MM.1S (cell line): ENCODE data around the gene METTL1.
A peak's percentile ranks its signal among the peaks of the same experiment; 100 is the strongest.

ENCODE experiments used
- DNase-seq: peaks from one replicate; pipeline ENCODE4 v3.0.0-alpha.2; 2015
- H2AFZ ChIP-seq: fragments of 300-600 bp; sonication (generic); 2 replicates; pipeline ENCODE4 v1.6.0; 2016; ENCODE audit warnings: antibody characterized with exemption, low read length
- H3F3A ChIP-seq: fragments of 300-600 bp; sonication (generic); 2 replicates; pipeline ENCODE4 v1.6.1; 2016; ENCODE audit warnings: mild to moderate bottlenecking, antibody characterized with exemption, low read length, moderate library complexity, mixed read lengths; ENCODE audit not compliant: insufficient read depth
- H3K27ac ChIP-seq: fragments of 300-600 bp; sonication (generic); 2 replicates; pipeline ENCODE4 v1.5.1; 2016; ENCODE audit warnings: mild to moderate bottlenecking, low read length
- H3K27me3 ChIP-seq: fragments of 300-600 bp; sonication (generic); replicated peaks from 2 replicates; pipeline ENCODE4 v1.6.0; 2016; ENCODE audit warnings: low read length; ENCODE audit not compliant: insufficient read depth
- H3K36me3 ChIP-seq: fragments of 300-600 bp; sonication (generic); replicated peaks from 2 replicates; pipeline ENCODE4 v1.6.1; 2016; ENCODE audit warnings: mild to moderate bottlenecking, low read length, mixed read lengths; ENCODE audit not compliant: insufficient read depth
- H3K4me1 ChIP-seq: fragments of 300-600 bp; sonication (generic); 2 replicates; pipeline ENCODE4 v1.6.1; 2016; ENCODE audit warnings: low read length, mixed read lengths
- H3K4me2 ChIP-seq: fragments of 300-600 bp; sonication (generic); 2 replicates; pipeline ENCODE4 v1.6.0; 2016; ENCODE audit warnings: low read depth, low read length
- H3K4me3 ChIP-seq: fragments of 300-600 bp; sonication (generic); 2 replicates; pipeline ENCODE4 v1.5.1; 2016; ENCODE audit warnings: low read length, mixed read lengths
- H3K79me2 ChIP-seq: fragments of 300-600 bp; sonication (generic); 2 replicates; pipeline ENCODE4 v1.6.1; 2016; ENCODE audit warnings: mixed run types, low read length, mixed read lengths
- H3K9ac ChIP-seq: fragments of 300-600 bp; sonication (generic); 2 replicates; pipeline ENCODE4 v1.6.1; 2016; ENCODE audit warnings: low read length, mixed read lengths
- H3K9me2 ChIP-seq: fragments of 300-600 bp; sonication (generic); replicated peaks from 2 replicates; pipeline ENCODE4 v1.6.1; 2016; ENCODE audit warnings: mild to moderate bottlenecking, low read length, mixed read lengths; ENCODE audit not compliant: insufficient read depth
- H3K9me3 ChIP-seq: fragments of 300-600 bp; sonication (generic); replicated peaks from 2 replicates; pipeline ENCODE4 v1.6.1; 2016; ENCODE audit warnings: mild to moderate bottlenecking, low read length, mixed read lengths; ENCODE audit not compliant: insufficient read depth
- H4K20me1 ChIP-seq: fragments of 300-600 bp; sonication (generic); 2 replicates; pipeline ENCODE4 v1.6.1; 2016; ENCODE audit warnings: mild to moderate bottlenecking, low read length, moderate library complexity, mixed read lengths; ENCODE audit not compliant: insufficient read depth
- EZH2 ChIP-seq: fragments of 300-600 bp; sonication (generic); optimal IDR thresholded peaks from 2 replicates; pipeline ENCODE3; 2017; ENCODE audit warnings: low read depth, mild to moderate bottlenecking, antibody characterized with exemption, low read length, mixed read lengths
- EZH2phosphoT487 ChIP-seq: fragments of 300-600 bp; sonication (generic); IDR thresholded peaks from 2 replicates; pipeline ENCODE4 v1.6.1; 2018; ENCODE audit warnings: antibody characterized with exemption, low read length
- TF ChIP-seq, protein P1 (sequence below): fragments of 300-600 bp; sonication (generic); IDR thresholded peaks from 2 replicates; pipeline ENCODE4 v1.5.1; 2016; ENCODE audit warnings: antibody characterized with exemption, low read length, mixed read lengths

Gene METTL1

DNA sequence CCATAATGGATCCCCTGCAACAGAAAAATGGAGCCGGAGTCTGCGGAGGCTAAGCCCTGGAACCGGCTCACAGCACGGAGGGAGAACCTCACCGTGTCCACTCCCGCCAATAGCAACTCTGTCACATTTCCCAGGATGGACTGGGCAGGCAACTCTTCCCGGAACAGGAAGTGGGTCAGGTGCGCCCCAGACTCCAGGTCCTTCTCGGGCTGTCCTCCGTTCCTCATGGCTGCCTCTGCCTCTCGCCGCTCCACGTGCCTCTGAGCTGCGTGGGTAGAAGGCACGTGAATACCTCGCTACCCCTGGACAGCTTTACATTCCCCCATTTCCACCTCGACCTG, 7.3 kb downstream of the METTL1 start:
- Histone ChIP-seq H3K27me3 (peaks cover 34% of the 10 kb centered on the region), H3K9me3 (no peaks in the 10 kb centered on the region), H3K4me1 (peaks cover 6% of the 10 kb centered on the region; the same call in 1 of the 2 replicates), H3K9me2 (no peaks in the 10 kb centered on the region), H3K36me3 (no peaks in the 10 kb centered on the region), H3K4me3 (peak overlapping the region; percentile 60), H2AFZ (peak overlapping the region; percentile 84), H3K79me2 (no peaks in the 10 kb centered on the region), H4K20me1 (no peaks in the 10 kb centered on the region), H3K27ac (no peak overlapping the region), H3K9ac (peak overlapping the region; percentile 34; the same call in 1 of the 2 replicates), H3F3A (no peaks in the 10 kb centered on the region), H3K4me2 (peak overlapping the region; percentile 90)
- TF ChIP-seq EZH2 (no peak), EZH2phosphoT487 (no peak)
- TF ChIP-seq, protein P1, sequence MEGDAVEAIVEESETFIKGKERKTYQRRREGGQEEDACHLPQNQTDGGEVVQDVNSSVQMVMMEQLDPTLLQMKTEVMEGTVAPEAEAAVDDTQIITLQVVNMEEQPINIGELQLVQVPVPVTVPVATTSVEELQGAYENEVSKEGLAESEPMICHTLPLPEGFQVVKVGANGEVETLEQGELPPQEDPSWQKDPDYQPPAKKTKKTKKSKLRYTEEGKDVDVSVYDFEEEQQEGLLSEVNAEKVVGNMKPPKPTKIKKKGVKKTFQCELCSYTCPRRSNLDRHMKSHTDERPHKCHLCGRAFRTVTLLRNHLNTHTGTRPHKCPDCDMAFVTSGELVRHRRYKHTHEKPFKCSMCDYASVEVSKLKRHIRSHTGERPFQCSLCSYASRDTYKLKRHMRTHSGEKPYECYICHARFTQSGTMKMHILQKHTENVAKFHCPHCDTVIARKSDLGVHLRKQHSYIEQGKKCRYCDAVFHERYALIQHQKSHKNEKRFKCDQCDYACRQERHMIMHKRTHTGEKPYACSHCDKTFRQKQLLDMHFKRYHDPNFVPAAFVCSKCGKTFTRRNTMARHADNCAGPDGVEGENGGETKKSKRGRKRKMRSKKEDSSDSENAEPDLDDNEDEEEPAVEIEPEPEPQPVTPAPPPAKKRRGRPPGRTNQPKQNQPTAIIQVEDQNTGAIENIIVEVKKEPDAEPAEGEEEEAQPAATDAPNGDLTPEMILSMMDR = no peak
- DNase-seq = no peak

DNA sequence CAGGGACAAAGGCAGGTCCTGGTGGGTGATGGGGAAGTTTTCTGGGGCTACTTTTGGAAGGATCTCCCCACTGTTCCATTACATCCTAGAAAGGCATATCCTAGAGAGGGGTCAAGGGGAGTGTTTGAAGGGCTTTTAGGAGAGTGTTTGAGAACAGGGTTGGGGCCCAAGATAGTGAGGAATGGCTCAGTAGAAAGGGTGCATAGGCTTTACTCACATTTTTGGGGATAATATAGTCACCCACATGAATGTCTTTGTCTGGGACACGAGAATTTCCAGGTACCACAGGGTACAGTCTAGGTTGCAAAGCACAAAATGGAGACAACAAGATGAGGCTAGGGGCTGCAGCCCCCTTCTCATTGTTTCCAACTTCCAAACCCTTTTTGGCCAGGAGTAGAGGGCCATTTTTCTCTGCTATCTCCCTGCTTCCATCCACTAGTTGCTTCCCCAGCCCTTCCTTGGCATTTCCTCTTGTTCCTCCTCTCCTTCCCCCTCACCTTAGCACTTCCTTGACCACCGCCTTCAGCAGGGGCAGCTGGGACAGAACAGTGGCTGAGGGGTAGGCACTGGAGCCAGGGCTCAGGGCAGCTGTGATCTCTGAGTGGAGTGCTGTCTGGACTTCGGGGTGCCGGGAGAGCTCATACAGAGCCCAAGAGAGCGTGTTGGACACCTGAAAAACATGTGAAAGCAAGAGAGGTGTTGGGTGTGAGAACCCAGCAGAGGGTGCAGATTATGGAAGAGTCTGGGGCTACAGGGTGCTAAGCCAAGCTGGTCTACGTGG, 7.8 kb downstream of the METTL1 start:
- Histone ChIP-seq H3K9ac (no peak overlapping the region), H3F3A (no peaks in the 10 kb centered on the region), H3K4me1 (peaks cover 6% of the 10 kb centered on the region; the same call in 1 of the 2 replicates), H3K27me3 (peaks cover 34% of the 10 kb centered on the region), H3K27ac (no peak overlapping the region), H3K9me3 (no peaks in the 10 kb centered on the region), H3K4me2 (peak overlapping the region; percentile 90; the same call in 1 of the 2 replicates), H2AFZ (no peak overlapping the region), H3K9me2 (no peaks in the 10 kb centered on the region), H3K36me3 (no peaks in the 10 kb centered on the region), H4K20me1 (no peaks in the 10 kb centered on the region), H3K4me3 (peak overlapping the region; percentile 60), H3K79me2 (no peaks in the 10 kb centered on the region)
- DNase-seq = no peak
- TF ChIP-seq EZH2 (no peak), EZH2phosphoT487 (no peak)
- TF ChIP-seq, protein P1 = no peak

DNA sequence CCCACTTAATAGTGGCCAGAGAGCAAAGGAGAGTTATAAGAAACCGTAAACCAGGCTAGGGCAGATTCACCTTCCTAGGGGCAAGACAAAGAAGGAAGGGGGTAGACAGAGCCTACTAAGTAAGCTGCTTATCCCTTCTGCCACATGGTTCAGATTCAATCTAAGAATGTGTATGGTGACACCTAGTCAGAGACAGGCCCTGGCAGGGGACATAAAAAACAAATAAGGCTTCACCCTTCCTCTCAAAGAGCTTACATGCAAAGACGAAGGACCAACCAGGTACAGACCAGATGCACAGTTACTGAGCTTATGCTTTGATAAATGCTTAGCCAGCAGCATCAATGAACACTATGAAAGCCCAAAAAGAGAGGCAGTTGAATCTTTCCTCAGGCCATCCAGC, 9.4 kb downstream of the METTL1 start:
- no peak overlapping the region for H3K9ac ChIP-seq
- peaks cover 34% of the 10 kb centered on the region for H3K27me3 ChIP-seq
- H3K9me2 ChIP-seq = no peaks in the 10 kb centered on the region
- H3K4me2 ChIP-seq = no peak overlapping the region
- H3K4me3 ChIP-seq = no peak overlapping the region
- no peak for DNase-seq
- no peaks in the 10 kb centered on the region for H3K9me3 ChIP-seq
- peaks cover 6% of the 10 kb centered on the region; the same call in 1 of the 2 replicates for H3K4me1 ChIP-seq
- no peak overlapping the region for H2AFZ ChIP-seq
- TF ChIP-seq EZH2 (no peak), EZH2phosphoT487 (no peak)
- TF ChIP-seq, protein P1 = no peak
- H3F3A ChIP-seq = no peaks in the 10 kb centered on the region
- 0 out of 2 replicates have a peak, but pooled peaks cover 3% of the 10 kb centered on the region for H3K79me2 ChIP-seq
- H3K36me3 ChIP-seq = no peaks in the 10 kb centered on the region
- H3K27ac ChIP-seq = no peak overlapping the region
- no peaks in the 10 kb centered on the region for H4K20me1 ChIP-seq
